ENCODE measurements around the gene SEMA6C. TPM values are rescaled to one million over a fixed set of nuclear protein-coding genes. Genes with fewer than 3 reads are reported as not detected.
"Not testable (repeated sequence)": the region's sequence is repeated elsewhere in the genome, so short reads cannot be mapped to it uniquely, and the experiment has no call there.

Gene SEMA6C
- total RNA-seq, 1 experiment from 2014 or later = 5.7 TPM

GRCh38 chr1:151192047-151192446 lies 45.6 kb upstream of the SEMA6C start:
- H3K27ac ChIP-seq (ENCODE audit: low read length) = no peak overlapping the region; the same call in 1 of the 2 replicates
- in situ Hi-C loops (cut with HindIII; ENCODE audit: low pct_unique_long_range_greater_than_20kb, low sequenced_read_pairs) = no loop called here
- no TSS peak for BruUV-seq (replicated peaks)
- H3K36me3 ChIP-seq (ENCODE audit: control insufficient read depth, insufficient read depth, low read length) = no peaks in the 10 kb centered on the region; the same call in 1 of the 2 replicates
- peaks cover 10% of the 10 kb centered on the region for H3K4me1 ChIP-seq (ENCODE audit: control insufficient read depth, insufficient read depth, low read length)
- no peak for ATAC-seq
- no peak overlapping the region for H3K4me3 ChIP-seq (ENCODE audit: low read depth in 2 of 2, low read length in 2 of 2)
- H3K27me3 ChIP-seq (ENCODE audit: control insufficient read depth, insufficient read depth, low read length) = no peaks in the 10 kb centered on the region
- TF ChIP-seq SIN3A (IDR thresholded peaks at IDR 0.05; ENCODE audit: borderline replicate concordance, insufficient read depth, low read depth, low read length) = no peak
- intact Hi-C loops (cut with micrococcal nuclease; ENCODE audit: unreplicated experiment) = no loop called here
- no peak for DNase-seq (ENCODE audit: low read depth, low spot score)
- CTCF ChIA-PET = no interaction called here
- no peaks in the 10 kb centered on the region for H3K9me3 ChIP-seq (ENCODE audit: control insufficient read depth, insufficient read depth, low read depth, low read length)
- POLR2A ChIA-PET = no interaction called here

- intact Hi-C loops (cut with micrococcal nuclease; ENCODE audit: unreplicated experiment) = no loop called here
- no TSS peak for BruUV-seq (replicated peaks)
- H3K27me3 ChIP-seq (ENCODE audit: control insufficient read depth, insufficient read depth, low read length) = no peaks in the 10 kb centered on the region
- peaks cover 10% of the 10 kb centered on the region for H3K4me1 ChIP-seq (ENCODE audit: control insufficient read depth, insufficient read depth, low read length)
- CTCF ChIA-PET = interaction anchor here (0.6 to 0.8 kb wide), 3 partner anchors 72 to 108 kb away, joined by 4 to 7 read pairs (median 5); no protein-coding TSS in a partner anchor
- POLR2A ChIA-PET = interaction anchor here (0.6 to 1.1 kb wide), 7 partner anchors 14 to 76 kb away, joined by 3 to 6 read pairs (median 4); partner anchors contain the start of gene PSMD4
- in situ Hi-C loops (cut with HindIII; ENCODE audit: low pct_unique_long_range_greater_than_20kb, low sequenced_read_pairs) = no loop called here
- H3K27ac ChIP-seq (ENCODE audit: low read length) = peak within 1 kb of the TSS; percentile 92
- ATAC-seq = peak; percentile 96
- TF ChIP-seq POLR2AphosphoS5 (IDR thresholded peaks at IDR 0.05; ENCODE audit: low read depth, low read length) (peak; percentile 97), SIN3A (IDR thresholded peaks at IDR 0.05; ENCODE audit: borderline replicate concordance, insufficient read depth, low read depth, low read length) (peak; percentile 92; the same call in 1 of the 2 replicates), CTCF (IDR thresholded peaks at IDR 0.05) (no peak), TCF7L2 (IDR thresholded peaks at IDR 0.05; ENCODE audit: low read depth, low read length) (no peak)
- H3K4me3 ChIP-seq (ENCODE audit: low read depth in 2 of 2, low read length in 2 of 2) = peak within 1 kb of the TSS; percentile 73 to 80
- no peaks in the 10 kb centered on the region for H3K9me3 ChIP-seq (ENCODE audit: control insufficient read depth, insufficient read depth, low read depth, low read length)
- H3K36me3 ChIP-seq (ENCODE audit: control insufficient read depth, insufficient read depth, low read length) = no peaks in the 10 kb centered on the region; the same call in 1 of the 2 replicates
- DNase-seq (ENCODE audit: low read depth, low spot score) = no peak
Observed at GRCh38 chr1:151189637-151190445, 43.4 kb upstream of the SEMA6C start, which contains the start of gene VPS72. Gene VPS72 (minus strand): TSS chr1:151190197. CDS start chr1:151190121, 76 bp downstream.

- H3K9me3 ChIP-seq (ENCODE audit: control insufficient read depth, insufficient read depth, low read depth, low read length); in situ Hi-C loops (cut with HindIII; ENCODE audit: low pct_unique_long_range_greater_than_20kb, low sequenced_read_pairs): not testable (repeated sequence)
- CTCF ChIA-PET = interaction anchor here (0.7 kb wide), 1 partner anchor 8 kb away, joined by 10 read pairs; no protein-coding TSS in a partner anchor
Observed at GRCh38 chr1:151188667-151189066, 42.2 kb upstream of the SEMA6C start.

GRCh38 chr1:151187205-151187604 lies 40.8 kb upstream of the SEMA6C start:
- ChIA-PET POLR2A (no interaction called here), CTCF (no interaction called here)
- Histone ChIP-seq H3K9me3 (ENCODE audit: control insufficient read depth, insufficient read depth, low read depth, low read length) (no peaks in the 10 kb centered on the region), H3K27me3 (ENCODE audit: control insufficient read depth, insufficient read depth, low read length) (no peaks in the 10 kb centered on the region), H3K36me3 (ENCODE audit: control insufficient read depth, insufficient read depth, low read length) (peaks cover 13% of the 10 kb centered on the region), H3K27ac (ENCODE audit: low read length) (no peak overlapping the region), H3K4me1 (ENCODE audit: control insufficient read depth, insufficient read depth, low read length) (peaks cover 8% of the 10 kb centered on the region), H3K4me3 (ENCODE audit: low read depth in 2 of 2, low read length in 2 of 2) (no peak overlapping the region)
- TF ChIP-seq TCF7L2 (IDR thresholded peaks at IDR 0.05; ENCODE audit: low read depth, low read length) (no peak), CTCF (IDR thresholded peaks at IDR 0.05) (no peak), SIN3A (IDR thresholded peaks at IDR 0.05; ENCODE audit: borderline replicate concordance, insufficient read depth, low read depth, low read length) (no peak), REST (IDR thresholded peaks at IDR 0.05; ENCODE audit: insufficient read depth in 1 of 2, low read depth in 2 of 2, low read length in 1 of 2) (no peak)
- no peak for ATAC-seq
- TSS peak; percentile 19 for BruUV-seq (replicated peaks)
- in situ Hi-C loops (cut with HindIII; ENCODE audit: low pct_unique_long_range_greater_than_20kb, low sequenced_read_pairs) (no loop called here), intact Hi-C loops (cut with micrococcal nuclease; ENCODE audit: unreplicated experiment) (no loop called here)
- DNase-seq (ENCODE audit: low read depth, low spot score) = no peak

More at GRCh38 chr1:151188667-151189066, 42.2 kb upstream of the SEMA6C start:
- POLR2A ChIA-PET; H3K27ac ChIP-seq (ENCODE audit: low read length); intact Hi-C loops (cut with micrococcal nuclease; ENCODE audit: unreplicated experiment); H3K27me3 ChIP-seq (ENCODE audit: control insufficient read depth, insufficient read depth, low read length); BruUV-seq (replicated peaks); H3K36me3 ChIP-seq (ENCODE audit: control insufficient read depth, insufficient read depth, low read length); DNase-seq (ENCODE audit: low read depth, low spot score); H3K4me1 ChIP-seq (ENCODE audit: control insufficient read depth, insufficient read depth, low read length); ATAC-seq: not testable (repeated sequence)
- peak overlapping the region; percentile 73 to 80 for H3K4me3 ChIP-seq (ENCODE audit: low read depth in 2 of 2, low read length in 2 of 2)
